ENCODE data around the gene ZNF134.
A peak's percentile ranks its signal among the peaks of the same experiment; 100 is the strongest.

ZNF134 gene

GRCh38 chr19:57641715-57642234 is 27.7 kb downstream of the ZNF134 start:
- no peak for DNase-seq

- DNase-seq = no peak
Observed at GRCh38 chr19:57642396-57643046, 28.5 kb downstream of the ZNF134 start.

DNA sequence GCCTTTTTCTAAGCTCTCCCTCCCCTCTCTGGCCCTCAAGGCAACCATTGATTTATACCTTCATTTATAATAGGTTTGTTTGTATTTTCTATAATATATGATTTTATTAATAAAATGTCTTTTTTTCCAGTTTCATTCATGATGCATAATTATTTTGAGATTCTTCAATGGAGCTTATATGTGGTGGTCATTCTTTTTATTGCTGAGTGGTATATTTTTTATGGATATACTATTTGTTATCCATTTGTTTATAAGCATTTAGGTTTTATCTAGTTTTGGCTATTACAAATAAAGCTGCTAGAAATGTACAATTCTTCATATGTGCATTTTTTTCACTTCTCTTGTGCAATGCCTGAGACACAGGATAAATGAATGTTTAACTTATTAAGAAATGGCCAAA is 29.7 kb downstream of the ZNF134 start:
- DNase-seq = no peak

- DNase-seq = peak; percentile 79
Observed at GRCh38 chr19:57648331-57649003, 34.4 kb downstream of the ZNF134 start.

GRCh38 chr19:57651654-57651996 is 37.6 kb downstream of the ZNF134 start:
- peak; percentile 22 for DNase-seq

DNA sequence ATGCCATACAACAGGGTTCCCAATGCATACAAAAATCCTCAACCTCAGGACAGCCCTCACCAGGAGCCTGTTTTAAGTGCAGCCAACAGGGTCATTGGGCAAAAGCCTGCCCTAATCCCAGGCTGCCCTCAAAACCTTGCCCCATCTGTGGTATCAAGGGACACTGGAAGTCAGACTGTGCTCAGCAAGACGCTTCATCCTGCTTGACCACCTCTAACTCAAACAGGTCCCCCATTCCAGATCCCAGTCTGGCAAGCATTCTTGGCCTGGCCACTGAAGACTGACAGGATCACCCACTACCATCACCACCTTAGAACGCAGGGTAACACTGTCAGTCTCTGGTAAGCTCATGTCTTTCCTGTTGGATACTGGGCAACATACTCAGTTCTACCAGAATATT is 39.6 kb downstream of the ZNF134 start:
- no peak for DNase-seq

GRCh38 chr19:57655443-57655842 is 41.4 kb downstream of the ZNF134 start:
- no peak for DNase-seq

- no peak for DNase-seq
Observed at GRCh38 chr19:57656346-57656745, 42.3 kb downstream of the ZNF134 start.

DNA sequence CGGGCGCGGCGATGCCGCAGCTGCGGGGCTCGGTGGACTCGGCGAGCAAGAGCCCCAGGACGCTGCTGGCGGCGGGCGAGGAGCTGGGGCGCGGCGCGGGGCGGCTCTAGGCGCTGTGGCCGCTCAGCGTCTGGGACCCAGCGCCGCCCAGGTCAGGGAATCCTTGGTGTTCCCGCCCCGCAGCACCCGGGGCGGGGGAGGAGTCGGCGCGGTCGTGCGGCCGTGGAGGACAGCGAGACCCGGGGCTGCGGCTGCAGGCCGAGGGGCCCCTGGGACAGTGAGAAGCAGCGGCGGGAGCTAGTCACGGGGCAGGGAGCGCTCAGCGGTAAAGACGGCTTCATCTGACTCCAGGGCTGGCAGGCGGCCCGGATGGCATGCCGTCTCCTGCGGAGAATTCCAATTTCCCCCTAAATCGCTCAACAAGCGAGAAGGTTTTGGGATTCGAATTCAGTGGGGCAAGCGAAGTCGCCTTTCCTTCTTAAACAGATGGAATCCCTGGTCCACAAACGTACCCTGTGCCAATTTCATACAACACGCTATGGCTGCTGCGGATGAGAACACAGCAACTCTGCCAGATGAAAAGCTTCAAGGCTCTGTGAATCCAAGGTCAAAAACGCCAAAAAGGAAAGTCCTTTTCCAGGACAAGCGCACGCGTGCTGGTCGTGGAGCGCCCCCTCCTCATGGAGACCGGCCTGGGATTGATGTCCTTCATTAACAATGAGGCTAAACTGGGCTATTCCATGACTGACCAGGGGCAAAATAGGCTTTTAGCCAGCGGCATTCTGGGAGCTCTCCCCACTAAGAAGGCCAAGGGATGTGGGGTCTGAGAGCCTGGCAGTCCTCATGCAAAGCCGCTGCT is 50.5 kb downstream of the ZNF134 start:
- DNase-seq = peak; percentile 60

GRCh38 chr19:57665261-57665806 is 51.3 kb downstream of the ZNF134 start:
- peak; percentile 13 for DNase-seq

DNA sequence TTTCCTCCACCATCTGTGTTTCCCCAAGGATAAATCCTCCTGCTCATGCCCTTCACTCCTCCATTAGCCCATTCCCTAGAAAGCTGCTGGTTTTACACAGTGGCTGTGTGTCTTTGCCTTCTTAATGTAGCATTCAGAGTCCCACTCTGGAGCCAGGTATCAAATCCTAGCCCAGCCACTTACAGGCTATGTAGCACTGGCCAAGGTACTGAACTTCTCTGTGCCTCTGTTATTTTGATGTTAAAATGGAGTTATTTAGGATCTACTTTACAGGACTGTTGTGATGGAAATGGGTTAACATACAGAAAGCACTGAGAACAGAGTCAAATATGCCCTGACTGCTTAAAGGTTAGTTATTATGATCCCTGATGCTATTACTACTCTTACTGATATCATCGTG is 53.2 kb downstream of the ZNF134 start:
- no peak for DNase-seq

DNA sequence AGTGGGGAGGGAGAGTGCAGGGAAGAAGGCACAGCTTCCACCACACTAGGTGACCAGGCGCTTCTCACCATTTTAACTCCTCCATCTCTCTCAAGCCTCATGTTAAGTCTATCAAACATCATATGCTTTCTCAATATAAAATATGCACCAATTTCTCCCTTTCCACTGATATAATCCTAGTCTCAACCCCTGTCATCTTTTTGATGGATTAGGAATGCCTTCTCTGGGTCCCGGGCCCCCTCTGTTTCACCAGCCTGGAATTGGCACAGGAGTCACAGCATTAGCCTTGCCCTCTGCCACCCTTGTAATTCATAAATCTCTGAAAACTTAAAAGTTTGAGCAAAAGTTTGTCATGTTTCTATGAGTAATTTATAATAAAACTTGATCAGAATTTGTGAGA is 54.6 kb downstream of the ZNF134 start, which contains the start of gene ZSCAN4:
ZSCAN4 (plus strand) TSS at position 301 of the 400 bp plus-strand sequence. CDS start 7,211 bp downstream, outside the sequence.
- DNase-seq = no peak

- DNase-seq = peak; percentile 83
Observed at GRCh38 chr19:57671124-57671895, 57.3 kb downstream of the ZNF134 start.

DNA sequence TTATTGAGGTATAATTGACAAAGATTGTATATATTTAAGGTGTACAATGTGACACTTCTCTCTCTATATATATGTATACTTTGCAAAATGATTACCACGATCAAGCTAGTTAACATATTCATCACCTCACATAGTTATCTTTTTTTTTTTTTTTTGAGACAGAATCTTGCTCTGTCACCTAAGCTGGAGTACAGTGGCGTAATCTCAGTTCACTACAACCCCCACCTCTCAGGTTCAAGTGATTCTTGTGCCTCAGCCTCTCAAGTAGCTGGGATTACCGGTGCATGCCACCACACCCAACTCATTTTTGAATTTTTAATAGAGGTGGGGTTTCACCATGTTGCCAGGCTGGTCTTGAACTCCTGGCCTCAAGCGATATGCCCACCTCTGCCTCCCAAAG is 58.4 kb downstream of the ZNF134 start:
- DNase-seq = no peak

Measured in NCI-H82 (cell line).